GM23248 (cell line): Measurements from ENCODE around the gene PPP2R5C. TPM values are rescaled to one million over a fixed set of nuclear protein-coding genes. Genes with fewer than 3 reads are reported as not detected.

Experiments used
- DNase-seq: peaks from one replicate; pipeline ENCODE4 v3.0.0-alpha.2; 2015
- H2AFZ ChIP-seq: fragments of 200-600 bp; sonication (generic); 2 replicates; pipeline ENCODE4 v1.6.1; 2016; ENCODE audit warnings: antibody characterized with exemption
- H3F3A ChIP-seq: fragments of 200-600 bp; sonication (generic); 2 replicates; pipeline ENCODE4 v1.6.1; 2016; ENCODE audit warnings: mild to moderate bottlenecking, antibody characterized with exemption, mixed run types; ENCODE audit not compliant: insufficient read depth
- H3K27ac ChIP-seq: fragments of 200-600 bp; sonication (generic); 2 replicates; pipeline ENCODE4 v1.5.1; 2016; ENCODE audit warnings: mild to moderate bottlenecking
- H3K27me3 ChIP-seq: fragments of 200-600 bp; sonication (generic); replicated peaks from 2 replicates; pipeline ENCODE4 v1.6.1; 2016; ENCODE audit warnings: mild to moderate bottlenecking; ENCODE audit not compliant: insufficient read depth
- H3K36me3 ChIP-seq: fragments of 200-600 bp; sonication (generic); 2 replicates; pipeline ENCODE4 v1.6.1; 2016; ENCODE audit warnings: low read depth, mild to moderate bottlenecking
- H3K4me1 ChIP-seq: fragments of 200-600 bp; sonication (generic); 2 replicates; pipeline ENCODE4 v1.6.1; 2016; ENCODE audit warnings: mild to moderate bottlenecking; ENCODE audit not compliant: insufficient read depth
- H3K4me2 ChIP-seq: fragments of 200-600 bp; sonication (generic); one replicate; pipeline ENCODE4 v1.6.1; 2016; ENCODE audit warnings: mild to moderate bottlenecking; ENCODE audit not compliant: unreplicated experiment
- H3K4me3 ChIP-seq: fragments of 200-600 bp; sonication (generic); 2 replicates; pipeline ENCODE4 v1.5.1; 2016; ENCODE audit warnings: mild to moderate bottlenecking
- H3K79me2 ChIP-seq: fragments of 200-600 bp; sonication (generic); 2 replicates; pipeline ENCODE4 v1.6.1; 2016; ENCODE audit warnings: mild to moderate bottlenecking; ENCODE audit not compliant: insufficient read depth
- H3K9ac ChIP-seq: fragments of 200-600 bp; sonication (generic); 2 replicates; pipeline ENCODE4 v1.6.1; 2016; ENCODE audit warnings: mild to moderate bottlenecking
- H3K9me2 ChIP-seq: fragments of 200-600 bp; sonication (generic); 2 replicates; pipeline ENCODE4 v1.6.1; 2016; ENCODE audit warnings: mixed run types, mild to moderate bottlenecking, moderate library complexity; ENCODE audit not compliant: insufficient read depth
- H3K9me3 ChIP-seq: fragments of 200-600 bp; sonication (generic); one replicate; pipeline ENCODE4 v1.6.1; 2017; ENCODE audit warnings: low read depth
- H4K20me1 ChIP-seq: fragments of 200-600 bp; sonication (generic); 2 replicates; pipeline ENCODE4 v1.6.0; 2016; ENCODE audit not compliant: insufficient read depth
- EZH2 ChIP-seq: fragments of 200-600 bp; sonication (generic); IDR thresholded peaks from 2 replicates; pipeline ENCODE4 v1.6.1; 2018; ENCODE audit warnings: antibody characterized with exemption, mild to moderate bottlenecking; ENCODE audit not compliant: insufficient read depth, poor library complexity, severe bottlenecking
- EZH2phosphoT487 ChIP-seq: fragments of 200-600 bp; sonication (generic); IDR thresholded peaks from 2 replicates; pipeline ENCODE4 v1.6.1; 2018; ENCODE audit warnings: antibody characterized with exemption, moderate library complexity, mild to moderate bottlenecking, low read depth; ENCODE audit not compliant: insufficient read depth
- WGBS, 2 experiments: methylation state at CpG; one replicate each; pipeline ENCODE4 v1.1.6; 2015 to 2017; ENCODE audit warnings: low lambda C conversion rate in 2 of 2, low coverage in 1 of 2; ENCODE audit errors: missing lambda C conversion rate in 2 of 2; 5-methylcytosine and 5-hydroxymethylcytosine counted together
- in situ Hi-C: fragments of 300-500 bp; cut with MboI; formaldehyde crosslinking; loops from 2 replicates; pipeline ENCODE4 v1.15.0; 2020
- polyA plus RNA-seq: library from polyadenylated mRNA; unstranded; fragments of >200 nt; fragmentation: Nextera tagmentation; extraction: Ambion mirVana; gene quantifications from 2 replicates; pipeline ENCODE4 v1.2.1, GENCODE V29; 2016
- total RNA-seq: library from RNA; depleted of rRNA; stranded (reverse); fragments of >200 nt; shearing (Covaris generic); gene quantifications from 2 replicates; pipeline ENCODE4 v1.2.3, GENCODE V29; 2014

PPP2R5C gene
- total and polyA plus RNA-seq, 2 experiments from 2014 or later = 76.3 to 77.9 TPM

DNA sequence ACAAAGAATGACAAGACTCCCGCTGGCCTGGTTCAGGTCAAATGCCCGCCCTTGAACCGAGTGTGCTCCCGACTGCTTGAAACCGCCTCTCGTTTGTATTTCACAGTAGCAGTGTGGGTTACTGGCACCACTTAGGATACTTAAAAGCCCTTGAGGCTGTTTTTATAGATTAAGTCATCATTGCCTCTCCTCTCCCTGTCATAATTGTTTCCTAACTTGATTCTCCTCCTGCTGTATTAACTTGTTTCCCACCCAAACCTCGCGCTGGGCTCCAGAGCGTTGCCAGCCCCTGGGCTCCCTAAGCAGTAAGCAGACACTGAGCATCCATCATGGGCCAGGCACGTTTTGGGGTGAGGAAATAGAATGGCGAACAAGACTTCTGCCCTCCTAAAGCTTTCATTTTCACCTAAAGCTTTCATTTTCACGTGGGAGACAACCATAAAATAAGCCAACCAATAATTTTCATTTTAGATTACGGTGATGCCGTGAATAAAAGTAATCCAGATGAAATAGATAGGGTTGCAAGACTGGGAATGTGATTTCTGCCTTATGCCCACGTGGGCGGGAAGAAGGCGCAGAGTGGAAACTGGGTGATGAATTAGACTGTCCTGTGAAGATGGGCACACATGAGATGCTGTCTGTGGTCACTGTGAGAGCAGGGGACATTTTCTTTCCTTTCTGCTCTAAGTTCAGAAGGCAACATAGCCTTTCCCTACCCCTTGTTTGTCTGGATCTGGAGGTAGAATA, 97.5 kb downstream of the PPP2R5C start:
- Histone ChIP-seq H3K27ac (no peak overlapping the region), H3K4me3 (no peak overlapping the region), H3K9ac (no peak overlapping the region), H3K36me3 (peaks cover 13% of the 10 kb centered on the region; the same call in 1 of the 2 replicates), H3K4me1 (peaks cover 11% of the 10 kb centered on the region; the same call in 1 of the 2 replicates), H2AFZ (no peak overlapping the region), H3K4me2 (no peak overlapping the region), H3K9me2 (no peaks in the 10 kb centered on the region), H3K79me2 (peaks cover 85% of the 10 kb centered on the region), H4K20me1 (peaks cover 3% of the 10 kb centered on the region; the same call in 1 of the 2 replicates), H3K9me3 (no peaks in the 10 kb centered on the region), H3F3A (peaks cover 15% of the 10 kb centered on the region; the same call in 1 of the 2 replicates), H3K27me3 (no peaks in the 10 kb centered on the region)
- TF ChIP-seq EZH2 = no peak
- no peak for TF ChIP-seq EZH2phosphoT487
- in situ Hi-C loops = no loop called here
- WGBS, 2 experiments = 88 to 89% methylated on average over 17 of the region's 17 CpGs
- DNase-seq = no peak

GRCh38 chr14:101859538-101859902, 98.0 kb downstream of the PPP2R5C start:
- Histone ChIP-seq H3K27me3 (no peaks in the 10 kb centered on the region), H3K27ac (no peak overlapping the region), H3K4me2 (no peak overlapping the region), H3K36me3 (peaks cover 13% of the 10 kb centered on the region; the same call in 1 of the 2 replicates), H3K9me2 (no peaks in the 10 kb centered on the region), H3K4me3 (no peak overlapping the region), H4K20me1 (no peaks in the 10 kb centered on the region; the same call in 1 of the 2 replicates), H3K4me1 (peaks cover 11% of the 10 kb centered on the region; the same call in 1 of the 2 replicates), H3K9ac (no peak overlapping the region), H2AFZ (no peak overlapping the region), H3K9me3 (no peaks in the 10 kb centered on the region), H3K79me2 (peaks cover 84% of the 10 kb centered on the region), H3F3A (peaks cover 15% of the 10 kb centered on the region; the same call in 1 of the 2 replicates)
- in situ Hi-C loops = no loop called here
- no peak for DNase-seq
- WGBS, 2 experiments = 98 to 100% methylated on average over 2 of the region's 2 CpGs
- TF ChIP-seq EZH2 (no peak), EZH2phosphoT487 (no peak)

GRCh38 chr14:101859958-101860357, 98.4 kb downstream of the PPP2R5C start:
- DNase-seq = no peak
- Histone ChIP-seq H3K27ac (no peak overlapping the region), H3F3A (peaks cover 15% of the 10 kb centered on the region; the same call in 1 of the 2 replicates), H3K9me2 (no peaks in the 10 kb centered on the region), H2AFZ (no peak overlapping the region), H3K4me2 (no peak overlapping the region), H3K9me3 (no peaks in the 10 kb centered on the region), H3K27me3 (no peaks in the 10 kb centered on the region), H3K9ac (no peak overlapping the region), H3K4me1 (peaks cover 11% of the 10 kb centered on the region; the same call in 1 of the 2 replicates), H3K36me3 (peaks cover 13% of the 10 kb centered on the region; the same call in 1 of the 2 replicates), H4K20me1 (no peaks in the 10 kb centered on the region; the same call in 1 of the 2 replicates), H3K79me2 (peaks cover 84% of the 10 kb centered on the region), H3K4me3 (no peak overlapping the region)
- TF ChIP-seq EZH2 (no peak), EZH2phosphoT487 (no peak)
- in situ Hi-C loops = no loop called here
- WGBS, 2 experiments = 94 to 100% methylated on average over 1 of the region's 1 CpG

- no peak overlapping the region for H2AFZ ChIP-seq
- TF ChIP-seq EZH2 (no peak), EZH2phosphoT487 (no peak)
- WGBS, 2 experiments = 90 to 91% methylated on average over 6 of the region's 6 CpGs
- H3K9me3 ChIP-seq = no peaks in the 10 kb centered on the region
- in situ Hi-C loops = no loop called here
- peaks cover 13% of the 10 kb centered on the region; the same call in 1 of the 2 replicates for H3K36me3 ChIP-seq
- H3F3A ChIP-seq = peaks cover 15% of the 10 kb centered on the region; the same call in 1 of the 2 replicates
- no peak overlapping the region for H3K9ac ChIP-seq
- H3K27me3 ChIP-seq = no peaks in the 10 kb centered on the region
- no peak overlapping the region for H3K4me2 ChIP-seq
- H3K9me2 ChIP-seq = no peaks in the 10 kb centered on the region
- no peaks in the 10 kb centered on the region; the same call in 1 of the 2 replicates for H4K20me1 ChIP-seq
- peaks cover 84% of the 10 kb centered on the region for H3K79me2 ChIP-seq
- H3K27ac ChIP-seq = no peak overlapping the region
- H3K4me1 ChIP-seq = peaks cover 11% of the 10 kb centered on the region; the same call in 1 of the 2 replicates
- DNase-seq = no peak
- no peak overlapping the region for H3K4me3 ChIP-seq
These were observed 100.0 kb downstream of the PPP2R5C start for GRCh38 chr14:101861464-101861863.
